VCaP (cell line): ENCODE data around the gene MBOAT2.

Source experiments
- H3K27ac ChIP-seq: fragments of 450-650 bp; 2 replicates; pipeline ENCODE4 v1.5.1; 2017
- CTCF ChIP-seq: fragments of 450-650 bp; conservative IDR thresholded peaks from 2 replicates; pipeline ENCODE4 v1.5.1; 2017; ENCODE audit warnings: mild to moderate bottlenecking, moderate library complexity

MBOAT2 gene

DNA sequence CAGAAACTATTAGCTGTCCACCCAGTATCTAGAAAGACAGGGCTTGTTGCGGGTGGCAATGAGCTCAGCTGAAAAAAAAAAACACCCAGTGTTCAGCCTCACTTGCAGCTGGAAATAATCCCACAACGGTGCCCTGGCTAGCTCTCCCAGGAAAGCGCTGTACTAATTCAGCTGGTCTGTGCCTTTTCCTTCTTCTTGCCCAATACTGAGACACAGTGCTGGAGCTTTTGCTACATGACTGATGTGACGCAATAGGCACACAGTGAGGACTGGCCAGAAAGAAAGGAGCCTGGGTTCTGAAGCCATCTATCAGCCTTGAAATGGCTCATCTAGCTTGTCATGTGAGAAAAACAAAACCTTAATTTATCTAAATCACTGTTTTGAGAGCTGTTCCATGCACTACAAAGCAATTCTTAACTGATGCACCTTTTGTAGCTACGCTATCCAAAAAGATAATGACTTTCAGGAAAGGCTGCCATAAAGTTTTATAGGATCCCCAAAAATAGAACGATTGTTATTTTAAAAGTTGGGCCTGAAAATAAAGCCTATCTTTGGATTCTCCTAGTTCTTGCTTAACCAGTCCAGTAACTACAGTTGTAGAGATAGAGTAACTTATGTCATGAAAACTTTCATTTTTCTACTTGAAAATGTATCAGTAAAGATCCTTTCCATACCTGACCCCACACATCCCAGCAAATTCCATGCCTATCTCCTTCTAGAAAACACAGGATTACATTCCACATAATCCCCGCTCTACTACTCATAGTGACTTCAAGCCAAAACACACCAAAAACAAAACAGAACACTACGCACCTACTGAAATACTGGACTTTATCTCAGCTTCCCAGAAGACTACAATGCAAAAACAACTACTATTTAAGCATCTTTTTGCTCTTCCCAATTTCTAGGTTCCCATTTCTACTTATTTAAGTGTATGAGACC is 181.9 kb downstream of the MBOAT2 start:
- TF ChIP-seq CTCF, result no peak
- no peak overlapping the region for H3K27ac ChIP-seq

DNA sequence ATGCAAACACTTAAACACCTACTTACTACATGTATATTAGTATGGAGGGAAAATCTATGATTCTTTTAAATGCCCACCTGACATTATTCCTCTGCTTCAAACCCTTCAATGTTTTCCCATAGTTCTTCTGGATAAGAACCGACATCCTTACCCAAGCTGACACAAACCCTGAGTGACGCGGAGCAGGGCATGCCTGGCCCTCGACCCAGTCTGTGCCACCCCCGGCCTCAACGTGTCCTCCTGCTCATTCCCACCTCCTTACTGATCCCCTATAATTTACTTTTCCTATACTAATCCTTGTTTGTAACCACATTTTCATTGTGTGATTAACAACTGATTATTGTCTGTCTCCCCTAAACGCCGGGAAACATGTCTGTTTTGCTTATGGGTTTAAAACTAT is 183.5 kb downstream of the MBOAT2 start:
- no peak for TF ChIP-seq CTCF
- no peak overlapping the region for H3K27ac ChIP-seq

GRCh38 chr2:8819194-8819593 is 184.3 kb downstream of the MBOAT2 start:
- TF ChIP-seq CTCF, result no peak
- H3K27ac ChIP-seq, result no peak overlapping the region

- no peak for TF ChIP-seq CTCF
- H3K27ac ChIP-seq, result no peak overlapping the region
Measured at GRCh38 chr2:8817221-8817620, 186.3 kb downstream of the MBOAT2 start.

- TF ChIP-seq CTCF, result no peak
Measured at GRCh38 chr2:8806885-8807704, 196.4 kb downstream of the MBOAT2 start.

GRCh38 chr2:8805278-8806210 is 197.9 kb downstream of the MBOAT2 start:
- H3K27ac ChIP-seq, result no peak overlapping the region
- TF ChIP-seq CTCF, result no peak

More at GRCh38 chr2:8806885-8807704, 196.4 kb downstream of the MBOAT2 start:
- H3K27ac ChIP-seq, result no peak overlapping the region
